Measurements from ENCODE around the gene CABP4. TPM values are rescaled to one million over a fixed set of nuclear protein-coding genes. Genes with fewer than 3 reads are reported as not detected.

The CABP4 gene
- total RNA-seq, 1 donor = not detected

- H3K4me3 ChIP-seq (ENCODE audit: low read depth, low read length) = no peak overlapping the region
- TF ChIP-seq CTCF (IDR thresholded peaks at IDR 0.05; ENCODE audit: insufficient read depth, low read depth, low read length) = no peak
- no peak for DNase-seq (ENCODE audit: low read depth)
These were observed 44.8 kb downstream of the CABP4 start for GRCh38 chr11:67499808-67500483.

- TF ChIP-seq CTCF (IDR thresholded peaks at IDR 0.05; ENCODE audit: insufficient read depth, low read depth, low read length) = no peak
- DNase-seq (ENCODE audit: low read depth) = no peak
- no peak overlapping the region for H3K4me3 ChIP-seq (ENCODE audit: low read depth, low read length)
These were observed 45.3 kb downstream of the CABP4 start for GRCh38 chr11:67500484-67500821.

- no peak for TF ChIP-seq CTCF (IDR thresholded peaks at IDR 0.05; ENCODE audit: insufficient read depth, low read depth, low read length)
- peak; percentile 9 for DNase-seq (ENCODE audit: low read depth)
These were observed 45.9 kb downstream of the CABP4 start for GRCh38 chr11:67500831-67501715.

GRCh38 chr11:67501854-67502253 is 46.7 kb downstream of the CABP4 start:
- DNase-seq (ENCODE audit: low read depth) = no peak
- TF ChIP-seq CTCF (IDR thresholded peaks at IDR 0.05; ENCODE audit: insufficient read depth, low read depth, low read length) = no peak
- H3K4me3 ChIP-seq (ENCODE audit: low read depth, low read length) = no peak overlapping the region

More at GRCh38 chr11:67500831-67501715, 45.9 kb downstream of the CABP4 start:
- no peak overlapping the region for H3K4me3 ChIP-seq (ENCODE audit: low read depth, low read length)

- H3K4me3 ChIP-seq (ENCODE audit: low read depth, low read length) = no peak overlapping the region
- TF ChIP-seq CTCF (IDR thresholded peaks at IDR 0.05; ENCODE audit: insufficient read depth, low read depth, low read length) = no peak
- DNase-seq (ENCODE audit: low read depth) = no peak
These were observed 47.3 kb downstream of the CABP4 start for GRCh38 chr11:67502328-67502979.

- H3K4me3 ChIP-seq (ENCODE audit: low read depth, low read length) = peak overlapping the region; percentile 81
- no peak for DNase-seq (ENCODE audit: low read depth)
- no peak for TF ChIP-seq CTCF (IDR thresholded peaks at IDR 0.05; ENCODE audit: insufficient read depth, low read depth, low read length)
These were observed 48.2 kb downstream of the CABP4 start for GRCh38 chr11:67503119-67504004.

Data from fibroblast of villous mesenchyme (primary cell).